ENCODE results near the gene RASSF10. TPM values are rescaled to one million over a fixed set of nuclear protein-coding genes. Genes with fewer than 3 reads are reported as not detected.

The RASSF10 gene
- total RNA-seq, 6 experiments from 2014 or later: not detected

DNA sequence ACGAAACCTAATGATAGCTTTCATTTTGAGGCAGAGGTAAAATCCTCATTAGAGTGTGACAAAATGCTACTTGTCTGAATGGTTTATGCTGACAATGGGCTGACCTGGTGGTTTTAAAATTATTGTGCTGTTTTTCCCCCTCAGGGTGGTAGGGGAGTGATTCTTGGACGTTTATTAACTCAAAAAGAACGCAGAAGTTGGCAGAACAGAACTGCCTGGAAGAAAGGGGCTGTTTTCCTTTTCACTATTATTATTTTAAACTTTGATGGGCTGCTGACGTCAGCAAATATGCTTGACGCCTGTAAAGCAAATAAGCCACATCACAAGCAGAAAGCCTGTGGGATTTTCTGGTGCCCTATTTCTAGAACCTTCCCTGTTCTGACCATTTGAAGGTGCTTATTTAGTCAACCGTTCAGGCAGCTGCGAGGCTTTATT lies 4.0 kb downstream of the RASSF10 start:
- no peak overlapping the region for H3K4me3 Mint-ChIP-seq
- no peaks in the 10 kb centered on the region for H3K36me3 Mint-ChIP-seq (ENCODE audit: low read depth)
- TF ChIP-seq CTCF (IDR thresholded peaks at IDR 0.05): no peak
- H3K27ac Mint-ChIP-seq: no peak overlapping the region
- H3K9me3 Mint-ChIP-seq: no peaks in the 10 kb centered on the region
- peaks cover 48% of the 10 kb centered on the region for H3K27me3 Mint-ChIP-seq (ENCODE audit: insufficient read depth)
- H3K4me1 Mint-ChIP-seq (ENCODE audit: low read depth): no peaks in the 10 kb centered on the region
- no peak for DNase-seq

DNA sequence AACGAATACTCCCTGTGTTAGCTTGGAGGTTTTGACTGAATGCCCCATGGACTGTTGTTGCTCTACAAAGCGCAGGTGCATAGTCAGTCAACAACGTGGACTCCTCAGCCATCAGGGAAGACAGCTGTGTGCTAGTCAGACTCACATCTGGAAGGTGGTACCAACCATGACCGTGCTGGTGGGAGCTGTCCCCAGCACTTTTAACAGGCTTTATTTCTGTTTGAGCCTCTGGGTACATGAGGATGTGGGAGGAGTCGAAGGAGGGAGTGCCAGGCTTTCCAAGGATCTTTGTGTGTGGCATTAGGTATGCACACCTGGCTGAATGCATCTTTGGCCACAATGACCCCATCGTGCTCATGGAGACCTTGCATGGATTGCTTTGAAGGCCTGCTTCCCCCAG lies 6.6 kb downstream of the RASSF10 start:
- DNase-seq: no peak
- no peak for TF ChIP-seq CTCF (IDR thresholded peaks at IDR 0.05)
- Mint-ChIP-seq H3K27me3 (ENCODE audit: insufficient read depth) (peaks cover 44% of the 10 kb centered on the region), H3K4me1 (ENCODE audit: low read depth) (no peaks in the 10 kb centered on the region), H3K9me3 (no peaks in the 10 kb centered on the region), H3K27ac (no peak overlapping the region), H3K36me3 (ENCODE audit: low read depth) (no peaks in the 10 kb centered on the region), H3K4me3 (no peak overlapping the region)

DNA sequence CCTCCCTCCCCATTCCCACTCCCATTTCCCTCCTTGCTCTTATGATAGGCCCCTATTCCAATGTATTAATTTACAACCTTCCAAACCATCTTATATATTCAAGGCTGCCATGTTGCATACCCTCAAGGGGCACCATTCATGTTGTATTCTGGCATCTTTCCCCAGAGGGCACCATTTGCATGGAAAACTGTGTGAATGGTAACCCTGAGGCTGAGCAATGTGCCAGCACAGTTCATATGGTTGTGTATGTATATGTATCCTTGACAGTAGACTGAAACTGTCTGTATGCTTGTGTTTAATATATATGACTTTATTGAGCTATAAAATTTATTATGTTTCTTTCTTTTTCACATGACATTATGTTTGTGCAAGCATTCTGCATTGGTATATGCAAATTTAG lies 7.3 kb downstream of the RASSF10 start:
- no peaks in the 10 kb centered on the region for H3K9me3 Mint-ChIP-seq
- no peaks in the 10 kb centered on the region for H3K36me3 Mint-ChIP-seq (ENCODE audit: low read depth)
- peaks cover 39% of the 10 kb centered on the region for H3K27me3 Mint-ChIP-seq (ENCODE audit: insufficient read depth)
- H3K27ac Mint-ChIP-seq: no peak overlapping the region
- H3K4me1 Mint-ChIP-seq (ENCODE audit: low read depth): no peaks in the 10 kb centered on the region
- no peak for DNase-seq
- TF ChIP-seq CTCF (IDR thresholded peaks at IDR 0.05): no peak
- H3K4me3 Mint-ChIP-seq: no peak overlapping the region

DNA sequence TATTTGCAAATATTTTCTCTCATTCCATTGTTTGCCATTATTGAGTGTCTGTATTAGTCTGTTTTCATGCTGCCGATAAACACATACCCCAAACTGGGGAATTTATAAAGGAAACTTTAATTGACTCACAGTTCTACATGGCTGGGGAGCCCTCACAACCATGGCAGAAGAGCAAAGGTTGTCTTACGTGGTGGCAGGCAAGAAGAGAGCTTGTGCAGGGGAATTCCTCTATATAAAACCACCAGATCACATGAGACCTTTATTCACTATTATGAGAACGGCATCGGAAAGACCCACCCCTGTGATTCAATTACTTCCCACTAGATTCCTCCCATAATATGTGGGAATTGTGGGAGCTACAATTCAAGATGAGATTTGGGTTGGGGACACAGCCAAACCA lies 10.2 kb downstream of the RASSF10 start:
- H3K27ac Mint-ChIP-seq: no peak overlapping the region
- H3K9me3 Mint-ChIP-seq: no peaks in the 10 kb centered on the region
- no peaks in the 10 kb centered on the region for H3K4me1 Mint-ChIP-seq (ENCODE audit: low read depth)
- H3K27me3 Mint-ChIP-seq (ENCODE audit: insufficient read depth): peaks cover 42% of the 10 kb centered on the region
- no peak for DNase-seq
- no peaks in the 10 kb centered on the region for H3K36me3 Mint-ChIP-seq (ENCODE audit: low read depth)
- no peak overlapping the region for H3K4me3 Mint-ChIP-seq
- TF ChIP-seq CTCF (IDR thresholded peaks at IDR 0.05): no peak

- TF ChIP-seq CTCF (IDR thresholded peaks at IDR 0.05): no peak
- Mint-ChIP-seq H3K27ac (no peak overlapping the region), H3K4me3 (no peak overlapping the region), H3K27me3 (ENCODE audit: insufficient read depth) (peaks cover 34% of the 10 kb centered on the region), H3K9me3 (no peaks in the 10 kb centered on the region), H3K36me3 (ENCODE audit: low read depth) (no peaks in the 10 kb centered on the region), H3K4me1 (ENCODE audit: low read depth) (no peaks in the 10 kb centered on the region)
- DNase-seq: no peak
Measured at GRCh38 chr11:13023423-13023822, 14.3 kb downstream of the RASSF10 start.

DNA sequence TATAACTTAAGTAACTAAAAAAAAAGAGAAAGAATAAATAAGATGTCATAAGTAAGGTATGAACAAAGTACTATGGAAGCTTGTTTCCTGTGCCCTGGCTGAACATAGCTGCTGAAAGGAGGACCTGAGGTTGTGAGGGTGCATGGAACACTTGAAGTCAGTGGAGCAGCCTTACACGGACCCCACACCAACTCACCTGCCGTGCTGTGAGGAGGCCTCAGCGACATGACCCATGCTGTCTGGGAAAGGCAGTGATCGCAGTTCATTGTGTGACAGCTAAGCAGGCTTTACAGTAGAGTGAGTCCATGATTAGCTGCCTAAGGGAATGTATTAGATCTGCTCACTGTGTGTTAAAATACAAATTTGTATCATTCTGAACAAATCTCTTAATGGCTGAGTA lies 17.6 kb downstream of the RASSF10 start:
- H3K36me3 Mint-ChIP-seq (ENCODE audit: low read depth): no peaks in the 10 kb centered on the region
- H3K9me3 Mint-ChIP-seq: no peaks in the 10 kb centered on the region
- TF ChIP-seq CTCF (IDR thresholded peaks at IDR 0.05): no peak
- no peaks in the 10 kb centered on the region for H3K4me1 Mint-ChIP-seq (ENCODE audit: low read depth)
- DNase-seq: no peak
- peaks cover 29% of the 10 kb centered on the region for H3K27me3 Mint-ChIP-seq (ENCODE audit: insufficient read depth)
- no peak overlapping the region for H3K27ac Mint-ChIP-seq
- H3K4me3 Mint-ChIP-seq: no peak overlapping the region
